ENCODE data around the gene ZPLD1. TPM values are rescaled to one million over a fixed set of nuclear protein-coding genes. Genes with fewer than 3 reads are reported as not detected.

Gene ZPLD1
- total RNA-seq, 4 donors from 2014 or later = not detected

- H3K36me3 ChIP-seq = no peaks in the 10 kb centered on the region
- no peaks in the 10 kb centered on the region for H3K9me3 ChIP-seq
- no peak for DNase-seq
- H3K4me1 ChIP-seq = no peaks in the 10 kb centered on the region
- intact Hi-C loops (cut with DNase I) = no loop called here
- H3K27me3 ChIP-seq = peaks cover 0 to 9% (median 0%) of the 10 kb centered on the region in 4 donors
- no peak overlapping the region for H3K4me3 ChIP-seq
- H3K27ac ChIP-seq = no peak overlapping the region
- 49 to 50% methylated on average over 4 of the region's 4 CpGs for WGBS, 2 donors
- no peak for TF ChIP-seq POLR2A (IDR thresholded peaks at IDR 0.05)
- no peak for TF ChIP-seq CTCF (IDR thresholded peaks at IDR 0.05)
Observed at GRCh38 chr3:102521246-102521645, 86.4 kb downstream of the ZPLD1 start.

DNA sequence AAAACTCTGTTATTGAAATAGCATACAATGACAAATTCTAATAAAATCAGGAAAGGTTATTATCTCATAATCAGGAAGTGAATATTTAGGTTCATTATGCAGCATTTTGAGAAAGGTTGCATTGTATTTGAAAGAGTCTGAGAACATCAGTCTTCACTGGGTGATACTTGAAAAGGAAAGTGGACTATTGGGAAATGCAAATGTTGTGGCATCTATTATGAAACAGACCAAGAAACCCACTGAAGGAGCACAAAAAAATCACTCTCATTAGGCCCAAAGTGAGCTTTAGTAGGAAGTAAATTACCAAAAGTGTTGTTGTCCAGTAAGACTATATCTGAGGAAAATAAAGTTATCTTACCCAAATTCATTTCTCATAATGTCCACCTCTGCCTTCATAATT, 90.8 kb downstream of the ZPLD1 start:
- Histone ChIP-seq H3K4me3 (no peak overlapping the region), H3K27me3 (peaks cover 0 to 9% (median 0%) of the 10 kb centered on the region in 4 donors), H3K36me3 (no peaks in the 10 kb centered on the region), H3K9me3 (no peaks in the 10 kb centered on the region), H3K27ac (no peak overlapping the region), H3K4me1 (no peaks in the 10 kb centered on the region)
- DNase-seq = no peak
- intact Hi-C loops (cut with DNase I) = no loop called here
- TF ChIP-seq POLR2A (IDR thresholded peaks at IDR 0.05) = no peak
- TF ChIP-seq CTCF (IDR thresholded peaks at IDR 0.05) = no peak

DNA sequence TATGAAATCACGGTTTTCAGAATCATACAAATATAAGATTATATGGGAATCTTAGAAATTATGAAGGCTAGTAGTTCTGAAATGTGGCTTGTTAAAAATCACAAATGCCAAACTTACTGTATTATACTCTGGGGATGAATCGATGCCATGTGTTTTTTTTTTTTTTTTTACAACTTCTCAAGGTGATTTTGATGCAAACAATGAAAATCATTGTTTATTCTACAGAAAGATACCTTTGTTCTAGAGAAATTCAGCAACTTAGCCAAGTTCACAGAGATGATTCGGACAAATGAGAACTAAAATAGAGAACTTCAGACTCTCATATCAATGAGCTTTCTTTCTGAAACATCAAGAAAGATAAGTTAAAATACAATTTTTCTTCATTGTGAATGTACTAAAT, 92.0 kb downstream of the ZPLD1 start:
- H3K4me3 ChIP-seq = no peak overlapping the region
- no peaks in the 10 kb centered on the region for H3K4me1 ChIP-seq
- no peak for DNase-seq
- no peak overlapping the region for H3K27ac ChIP-seq
- TF ChIP-seq CTCF (IDR thresholded peaks at IDR 0.05) (no peak), POLR2A (IDR thresholded peaks at IDR 0.05) (no peak)
- H3K27me3 ChIP-seq = peaks cover 0 to 6% (median 0%) of the 10 kb centered on the region in 4 donors
- 74 to 82% methylated on average over 3 of the region's 3 CpGs for WGBS, 2 donors
- no peaks in the 10 kb centered on the region for H3K36me3 ChIP-seq
- intact Hi-C loops (cut with DNase I) = no loop called here
- H3K9me3 ChIP-seq = no peaks in the 10 kb centered on the region

DNA sequence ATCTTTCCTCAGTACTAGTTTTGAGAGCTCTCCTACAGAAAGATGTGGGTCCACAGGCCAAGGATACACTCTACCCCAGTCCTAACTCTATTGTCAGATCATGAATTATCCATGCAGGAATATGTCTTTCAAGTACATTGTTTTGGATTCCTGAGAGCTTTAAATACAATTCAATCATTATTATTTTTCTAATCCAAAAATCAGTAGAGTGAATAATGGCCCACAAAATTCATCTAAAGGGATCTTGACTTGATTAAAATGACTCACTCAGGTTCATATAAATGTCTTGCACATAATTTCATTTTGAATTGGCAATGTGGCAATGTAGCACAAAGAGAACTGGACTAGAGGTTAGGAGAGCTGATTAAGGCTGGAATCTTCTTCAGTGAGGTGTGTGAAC, 93.9 kb downstream of the ZPLD1 start:
- intact Hi-C loops (cut with DNase I) = no loop called here
- Histone ChIP-seq H3K27me3 (no peaks in the 10 kb centered on the region), H3K27ac (no peak overlapping the region), H3K4me1 (no peaks in the 10 kb centered on the region), H3K4me3 (no peak overlapping the region), H3K36me3 (no peaks in the 10 kb centered on the region), H3K9me3 (no peaks in the 10 kb centered on the region)
- TF ChIP-seq POLR2A (IDR thresholded peaks at IDR 0.05) (no peak), CTCF (IDR thresholded peaks at IDR 0.05) (no peak)
- no peak for DNase-seq

All from esophagus squamous epithelium (tissue), 5 donors.